ENCODE measurements around the gene GATAD2B. TPM values are rescaled to one million over a fixed set of nuclear protein-coding genes. Genes with fewer than 3 reads are reported as not detected.

Gene GATAD2B
- total and polyA plus RNA-seq, 7 donors = 3.4 to 53.1 (median 34.8) TPM

DNA sequence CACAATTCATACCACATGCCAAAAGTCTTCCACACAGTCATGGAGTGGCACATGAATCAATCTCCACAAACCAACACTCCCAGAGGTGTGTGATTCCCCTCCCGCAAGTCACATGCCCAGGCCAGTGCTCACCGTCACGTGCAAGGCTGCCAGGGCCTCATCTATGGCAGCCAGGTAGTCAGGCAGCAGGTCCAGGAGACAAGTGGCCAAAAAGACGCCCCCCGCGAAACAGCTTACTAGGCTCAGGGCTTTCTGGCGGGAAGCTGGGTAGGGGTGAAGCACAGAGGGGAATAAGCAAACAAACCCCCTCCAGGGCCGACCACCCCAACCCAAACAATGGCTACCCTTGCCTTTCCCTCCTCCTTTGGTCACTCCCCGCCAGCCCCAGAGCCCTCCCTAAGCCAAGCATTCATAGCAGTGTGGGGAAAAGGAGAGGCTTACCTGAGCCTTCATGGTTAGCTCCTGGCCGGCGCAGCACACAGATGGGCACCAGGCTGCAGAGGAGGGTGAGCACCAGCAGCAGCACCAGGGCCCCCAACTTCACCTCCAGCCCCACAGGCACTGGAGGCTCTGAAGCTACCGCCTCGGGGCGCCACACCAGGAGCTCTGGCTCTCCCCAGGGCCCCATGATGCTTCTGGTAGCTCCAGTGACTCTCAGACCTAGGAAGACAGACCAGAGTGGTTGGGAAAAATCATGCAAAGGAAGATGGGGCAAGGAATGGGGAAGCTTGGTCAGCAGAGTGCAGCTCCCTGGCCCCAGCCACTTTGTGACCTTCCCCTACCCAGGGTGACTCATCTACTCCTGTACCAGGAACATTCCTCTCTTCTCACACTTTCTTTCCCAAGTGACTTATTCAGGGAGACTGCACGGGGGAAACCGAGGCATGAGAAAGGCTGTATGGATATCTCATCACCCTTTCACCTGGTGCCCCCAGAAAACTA, 39.6 kb upstream of the GATAD2B start:
- TF ChIP-seq, protein P1, sequence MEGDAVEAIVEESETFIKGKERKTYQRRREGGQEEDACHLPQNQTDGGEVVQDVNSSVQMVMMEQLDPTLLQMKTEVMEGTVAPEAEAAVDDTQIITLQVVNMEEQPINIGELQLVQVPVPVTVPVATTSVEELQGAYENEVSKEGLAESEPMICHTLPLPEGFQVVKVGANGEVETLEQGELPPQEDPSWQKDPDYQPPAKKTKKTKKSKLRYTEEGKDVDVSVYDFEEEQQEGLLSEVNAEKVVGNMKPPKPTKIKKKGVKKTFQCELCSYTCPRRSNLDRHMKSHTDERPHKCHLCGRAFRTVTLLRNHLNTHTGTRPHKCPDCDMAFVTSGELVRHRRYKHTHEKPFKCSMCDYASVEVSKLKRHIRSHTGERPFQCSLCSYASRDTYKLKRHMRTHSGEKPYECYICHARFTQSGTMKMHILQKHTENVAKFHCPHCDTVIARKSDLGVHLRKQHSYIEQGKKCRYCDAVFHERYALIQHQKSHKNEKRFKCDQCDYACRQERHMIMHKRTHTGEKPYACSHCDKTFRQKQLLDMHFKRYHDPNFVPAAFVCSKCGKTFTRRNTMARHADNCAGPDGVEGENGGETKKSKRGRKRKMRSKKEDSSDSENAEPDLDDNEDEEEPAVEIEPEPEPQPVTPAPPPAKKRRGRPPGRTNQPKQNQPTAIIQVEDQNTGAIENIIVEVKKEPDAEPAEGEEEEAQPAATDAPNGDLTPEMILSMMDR (IDR thresholded peaks at IDR 0.05) = no peak
- intact Hi-C loops (cut with DNase I) = no loop called here
- DNase-seq = peak; percentile 60 to 78
- Histone ChIP-seq H3K36me3 (ENCODE audit: insufficient read depth in 1 of 2, low read depth in 1 of 2) (peaks cover 4 to 22% of the 10 kb centered on the region in 2 donors), H3K4me3 (peak overlapping the region; percentile 75), H3K27me3 (ENCODE audit: insufficient read depth in 3 of 3, low read length in 2 of 3) (no peaks in the 10 kb centered on the region), H3K4me1 (peaks cover 49% of the 10 kb centered on the region), H3K27ac (peak overlapping the region; percentile 90), H3K9me3 (no peaks in the 10 kb centered on the region)
- WGBS, 3 donors = 40 to 42% (median 41%) methylated on average over 14 to 16 of the region's 16 CpGs
- ATAC-seq = peak; percentile 15 to 51 (median 40)

DNA sequence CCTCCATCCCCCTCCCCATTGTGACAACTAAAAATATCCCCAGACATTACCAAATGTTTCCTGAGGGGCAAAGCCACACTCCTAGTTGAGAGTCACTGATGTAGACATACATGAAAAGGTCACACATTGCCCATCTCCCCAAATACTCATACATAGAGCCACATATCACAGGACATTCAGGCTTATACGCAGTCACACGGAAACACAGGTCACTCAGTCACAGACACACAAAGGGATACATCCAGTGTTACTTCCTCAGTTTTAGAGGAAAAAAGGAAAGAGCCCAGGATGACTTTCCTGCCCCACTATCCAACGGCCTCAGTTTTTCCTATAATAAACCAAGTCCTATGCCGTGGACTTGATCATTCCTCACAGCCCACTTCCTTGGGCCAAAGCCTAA, 38.6 kb upstream of the GATAD2B start:
- intact Hi-C loops (cut with DNase I) = no loop called here
- H3K4me3 ChIP-seq = peak overlapping the region; percentile 75
- no peak for ATAC-seq

DNA sequence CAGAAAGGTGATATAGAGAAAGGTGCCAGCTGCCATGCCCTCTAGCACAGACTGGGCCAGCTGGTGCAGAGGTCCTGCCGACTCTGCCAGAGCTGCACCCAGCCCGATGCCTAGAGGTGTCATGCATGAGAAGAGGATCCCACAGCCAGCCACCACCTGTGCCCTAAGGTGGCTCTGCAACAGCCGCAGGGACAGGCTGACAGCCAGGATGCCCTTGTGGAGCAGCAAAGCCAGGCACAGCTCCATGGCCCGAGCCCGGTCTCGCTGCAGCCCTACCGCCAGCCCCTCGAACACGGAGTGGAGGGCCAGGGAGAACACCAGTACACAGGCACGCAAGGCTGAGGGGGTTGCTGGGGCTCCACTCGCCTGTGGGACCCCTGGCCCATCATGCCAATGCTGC, 37.4 kb upstream of the GATAD2B start:
- Histone ChIP-seq H3K36me3 (ENCODE audit: insufficient read depth in 1 of 2, low read depth in 1 of 2) (peaks cover 4 to 22% of the 10 kb centered on the region in 2 donors), H3K4me1 (peaks cover 52% of the 10 kb centered on the region), H3K27ac (peak overlapping the region; percentile 93), H3K9me3 (no peaks in the 10 kb centered on the region), H3K4me3 (no peak overlapping the region), H3K27me3 (ENCODE audit: insufficient read depth in 3 of 3, low read length in 2 of 3) (no peaks in the 10 kb centered on the region)
- TF ChIP-seq, protein P1 (IDR thresholded peaks at IDR 0.05) = no peak
- intact Hi-C loops (cut with DNase I) = no loop called here
- no peak for ATAC-seq
- 38 to 54% (median 48%) methylated on average over 11 of the region's 11 CpGs for WGBS, 3 donors
- peak in 1 of 2 donors; percentile 58 for DNase-seq

More for the DNA sequence above, 38.6 kb upstream of the GATAD2B start:
- peaks cover 55% of the 10 kb centered on the region for H3K4me1 ChIP-seq
- TF ChIP-seq, protein P1 (IDR thresholded peaks at IDR 0.05) = no peak
- no peaks in the 10 kb centered on the region for H3K9me3 ChIP-seq
- H3K27ac ChIP-seq = peak overlapping the region; percentile 90
- DNase-seq = no peak
- no peaks in the 10 kb centered on the region for H3K27me3 ChIP-seq (ENCODE audit: insufficient read depth in 3 of 3, low read length in 2 of 3)
- 76 to 80% (median 78%) methylated on average over 4 of the region's 4 CpGs for WGBS, 3 donors
- peaks cover 4 to 22% of the 10 kb centered on the region in 2 donors for H3K36me3 ChIP-seq (ENCODE audit: insufficient read depth in 1 of 2, low read depth in 1 of 2)

DNA sequence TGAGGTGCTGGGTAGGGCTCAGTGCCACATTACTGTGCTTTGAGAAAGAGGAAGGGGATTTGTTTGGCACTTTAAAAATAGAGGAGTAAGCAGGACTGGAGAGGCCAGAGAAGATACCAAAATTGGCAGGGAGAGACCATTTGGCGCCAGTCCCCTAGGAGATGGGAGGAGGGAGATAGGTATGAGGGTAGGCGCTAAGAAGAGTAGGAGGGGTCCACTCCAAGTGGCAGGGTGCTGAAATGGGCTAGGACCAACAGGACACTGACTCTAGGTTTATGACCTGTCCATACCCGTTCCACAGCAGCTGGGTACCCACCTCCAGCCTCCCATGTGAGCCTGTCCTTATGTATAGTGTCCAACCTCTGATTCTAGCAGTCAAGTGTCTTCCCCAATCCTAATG, 36.7 kb upstream of the GATAD2B start:
- intact Hi-C loops (cut with DNase I) = no loop called here

More for the DNA sequence above, 36.7 kb upstream of the GATAD2B start:
- no peaks in the 10 kb centered on the region for H3K9me3 ChIP-seq
- no peaks in the 10 kb centered on the region for H3K27me3 ChIP-seq (ENCODE audit: insufficient read depth in 3 of 3, low read length in 2 of 3)
- TF ChIP-seq, protein P1 (IDR thresholded peaks at IDR 0.05) = no peak
- peaks cover 4 to 26% of the 10 kb centered on the region in 2 donors for H3K36me3 ChIP-seq (ENCODE audit: insufficient read depth in 1 of 2, low read depth in 1 of 2)
- ATAC-seq (no peak), DNase-seq (no peak)
- 27 to 67% (median 46%) methylated on average over 3 of the region's 3 CpGs for WGBS, 3 donors
- peak overlapping the region; percentile 93 for H3K27ac ChIP-seq
- peak overlapping the region; percentile 97 for H3K4me3 ChIP-seq
- H3K4me1 ChIP-seq = peaks cover 52% of the 10 kb centered on the region

All from psoas muscle (tissue), 8 donors.